ENCODE data around the gene SLC9A6. TPM values are rescaled to one million over a fixed set of nuclear protein-coding genes. Genes with fewer than 3 reads are reported as not detected.

SLC9A6 gene
- total and polyA plus RNA-seq, 9 of the 15 experiments (the other 6 are each of a cell fraction or from before 2014, with no cell fraction given): 3.7 to 13.9 (median 9.9) TPM

GRCh38 chrX:136028383-136028984, 43.2 kb downstream of the SLC9A6 start (continued):
- TF ChIP-seq REST (IDR thresholded peaks at IDR 0.05; ENCODE audit: borderline replicate concordance) (peak; percentile 58; the same call in 1 of the 2 replicates), REST (CRISPR knock-in tag; IDR thresholded peaks at IDR 0.05; ENCODE audit: low read depth) (no peak)

Data from K562 (cell line).